Type B pancreatic cell (in vitro differentiated cells): ENCODE results near the gene MSH2. TPM values are rescaled to one million over a fixed set of nuclear protein-coding genes. Genes with fewer than 3 reads are reported as not detected.
A peak's percentile ranks its signal among the peaks of the same experiment; 100 is the strongest.
"Not testable (repeated sequence)": the region's sequence is repeated elsewhere in the genome, so short reads cannot be mapped to it uniquely, and the experiment has no call there.

Experiments
- DNase-seq: peaks from one replicate; pipeline ENCODE4 v3.0.0; 2021; ENCODE audit warnings: mixed read lengths; ENCODE audit not compliant: unreplicated experiment; ENCODE audit errors: extremely low spot score
- H3K27ac Mint-ChIP-seq: 2 replicates; pipeline ENCODE4 v1.8.0; 2021; ENCODE audit warnings: mild to moderate bottlenecking, mixed read lengths
- H3K27me3 Mint-ChIP-seq: 2 replicates; pipeline ENCODE4 v1.8.0; 2021; ENCODE audit warnings: mixed read lengths
- H3K36me3 Mint-ChIP-seq: 2 replicates; pipeline ENCODE4 v1.8.0; 2021; ENCODE audit warnings: mixed read lengths
- H3K4me1 Mint-ChIP-seq: one replicate; pipeline ENCODE4 v1.8.0; 2021; ENCODE audit warnings: mixed read lengths; ENCODE audit not compliant: unreplicated experiment
- H3K4me3 Mint-ChIP-seq: 2 replicates; pipeline ENCODE4 v1.8.0; 2021; ENCODE audit warnings: mild to moderate bottlenecking, mixed read lengths
- H3K9me3 Mint-ChIP-seq: 2 replicates; pipeline ENCODE4 v1.8.0; 2021; ENCODE audit warnings: mixed read lengths
- CTCF ChIP-seq: fragments of 200-600 bp; sonication (generic); conservative IDR thresholded peaks from 2 replicates; pipeline ENCODE4 v1.5.0; 2021; ENCODE audit warnings: antibody characterized with exemption, mild to moderate bottlenecking
- total RNA-seq: library from RNA; stranded (reverse); gene quantifications from 2 replicates; pipeline ENCODE4 v1.2.1, GENCODE V29; 2021; ENCODE audit warnings: low replicate concordance

The MSH2 gene
- total RNA-seq, 1 donor from 2014 or later, result 53.3 TPM

GRCh38 chr2:47437287-47437686, 34.3 kb downstream of the MSH2 start:
- no peaks in the 10 kb centered on the region for H3K27me3 Mint-ChIP-seq
- no peak overlapping the region for H3K4me3 Mint-ChIP-seq
- H3K9me3 Mint-ChIP-seq, result no peaks in the 10 kb centered on the region
- H3K4me1 Mint-ChIP-seq, result no peaks in the 10 kb centered on the region
- H3K36me3 Mint-ChIP-seq, result peaks cover 16% of the 10 kb centered on the region
- peak; percentile 67 for TF ChIP-seq CTCF
- DNase-seq, result no peak
- no peak overlapping the region for H3K27ac Mint-ChIP-seq

- no peak overlapping the region for H3K27ac Mint-ChIP-seq
- no peak for DNase-seq
- H3K36me3 Mint-ChIP-seq, result peaks cover 16% of the 10 kb centered on the region
- no peaks in the 10 kb centered on the region for H3K27me3 Mint-ChIP-seq
- H3K4me1 Mint-ChIP-seq, result peaks cover under 1% of the 10 kb centered on the region
- H3K9me3 Mint-ChIP-seq, result no peaks in the 10 kb centered on the region
- no peak overlapping the region for H3K4me3 Mint-ChIP-seq
- no peak for TF ChIP-seq CTCF
These were observed 35.1 kb downstream of the MSH2 start for GRCh38 chr2:47438106-47438505.

- H3K27me3 Mint-ChIP-seq, result no peaks in the 10 kb centered on the region
- H3K36me3 Mint-ChIP-seq, result peaks cover 20% of the 10 kb centered on the region
- TF ChIP-seq CTCF, result no peak
- H3K4me3 Mint-ChIP-seq, result no peak overlapping the region
- no peak overlapping the region for H3K27ac Mint-ChIP-seq
- peaks cover 4% of the 10 kb centered on the region for H3K4me1 Mint-ChIP-seq
- H3K9me3 Mint-ChIP-seq, result no peaks in the 10 kb centered on the region
- no peak for DNase-seq
These were observed 35.8 kb downstream of the MSH2 start for GRCh38 chr2:47438783-47439182.

- DNase-seq, result no peak
- H3K36me3 Mint-ChIP-seq, result peaks cover 43% of the 10 kb centered on the region
These were observed 48.8 kb downstream of the MSH2 start for GRCh38 chr2:47451790-47452189.

GRCh38 chr2:47452761-47453160, 49.8 kb downstream of the MSH2 start:
- no peak for DNase-seq
- no peak for TF ChIP-seq CTCF
- Mint-ChIP-seq H3K27ac (no peak overlapping the region), H3K36me3 (peaks cover 49% of the 10 kb centered on the region), H3K27me3 (no peaks in the 10 kb centered on the region), H3K4me3 (no peak overlapping the region), H3K4me1 (no peaks in the 10 kb centered on the region), H3K9me3 (no peaks in the 10 kb centered on the region)

More at GRCh38 chr2:47451790-47452189, 48.8 kb downstream of the MSH2 start:
- Mint-ChIP-seq H3K4me3 (no peak overlapping the region), H3K9me3 (no peaks in the 10 kb centered on the region), H3K27ac (no peak overlapping the region), H3K27me3 (no peaks in the 10 kb centered on the region), H3K4me1 (no peaks in the 10 kb centered on the region)
- TF ChIP-seq CTCF, result no peak

- H3K36me3 Mint-ChIP-seq, result peaks cover 45% of the 10 kb centered on the region
- H3K27ac Mint-ChIP-seq, H3K9me3 Mint-ChIP-seq: not testable (repeated sequence)
These were observed 51.9 kb downstream of the MSH2 start for GRCh38 chr2:47454818-47455217.

More at GRCh38 chr2:47454818-47455217, 51.9 kb downstream of the MSH2 start:
- H3K4me1 Mint-ChIP-seq, DNase-seq, H3K27me3 Mint-ChIP-seq, H3K4me3 Mint-ChIP-seq: not testable (repeated sequence)
